Hematopoietic multipotent progenitor cell (in vitro differentiated cells): ENCODE measurements around the gene CAMK2N1. TPM values are rescaled to one million over a fixed set of nuclear protein-coding genes. Genes with fewer than 3 reads are reported as not detected.
A peak's percentile ranks its signal among the peaks of the same experiment; 100 is the strongest.
"Not testable (repeated sequence)": the region's sequence is repeated elsewhere in the genome, so short reads cannot be mapped to it uniquely, and the experiment has no call there.

Experiments
- DNase-seq, 3 donors: peaks; one replicate each; pipeline ENCODE4 v3.0.0-alpha.2; 2011 to 2015; ENCODE audit warnings: low read depth in 2 of 3, low spot score in 2 of 3
- total RNA-seq: library from RNA; depleted of rRNA; stranded (reverse); fragments of >200 nt; gene quantifications from one replicate; pipeline ENCODE4 v1.2.3, GENCODE V29; 2012

CAMK2N1 gene
- total RNA-seq, 1 donor, result not detected

DNA sequence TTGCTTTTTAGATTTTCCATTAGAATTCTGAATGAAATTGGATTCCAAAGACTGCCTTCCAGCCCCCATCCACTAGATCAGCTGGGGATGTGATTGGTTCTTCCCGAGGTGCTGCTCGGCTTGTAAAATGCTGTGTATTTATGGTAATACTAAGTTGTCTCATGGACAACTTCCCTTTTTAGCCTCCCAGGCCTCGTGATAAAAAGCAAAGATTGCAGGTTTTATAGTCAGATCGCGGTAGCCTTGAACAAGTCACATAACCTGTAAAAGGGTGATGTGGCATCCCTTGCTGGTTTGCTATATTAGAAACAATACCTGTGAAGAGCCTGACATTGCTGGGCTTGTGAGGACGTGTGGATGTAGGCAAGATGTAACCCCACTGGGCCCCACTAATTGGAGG lies 11.5 kb upstream of the CAMK2N1 start:
- no peak for DNase-seq

- DNase-seq, result not testable (repeated sequence)
Measured at GRCh38 chr1:20496725-20497383, 10.8 kb upstream of the CAMK2N1 start.

DNA sequence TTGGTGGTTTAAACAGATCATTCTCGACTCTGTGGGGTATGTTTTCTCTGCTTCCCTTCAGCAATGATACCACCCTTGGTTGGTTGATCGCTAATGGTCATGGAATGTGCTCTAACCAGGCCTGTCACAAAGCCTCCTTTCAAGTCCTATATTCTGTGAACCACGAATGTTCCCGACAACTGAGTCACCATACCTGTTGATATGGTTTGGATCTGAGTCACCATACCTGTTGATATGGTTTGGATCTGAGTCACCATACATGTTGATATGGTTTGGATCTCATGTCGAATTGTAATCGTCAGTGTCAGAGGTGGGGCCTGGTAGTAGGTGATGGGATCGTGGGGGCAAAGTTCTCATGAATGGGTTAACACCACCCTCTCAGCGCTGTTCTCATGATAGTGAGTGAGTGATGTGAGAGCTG lies 10.2 kb upstream of the CAMK2N1 start:
- no peak for DNase-seq

DNA sequence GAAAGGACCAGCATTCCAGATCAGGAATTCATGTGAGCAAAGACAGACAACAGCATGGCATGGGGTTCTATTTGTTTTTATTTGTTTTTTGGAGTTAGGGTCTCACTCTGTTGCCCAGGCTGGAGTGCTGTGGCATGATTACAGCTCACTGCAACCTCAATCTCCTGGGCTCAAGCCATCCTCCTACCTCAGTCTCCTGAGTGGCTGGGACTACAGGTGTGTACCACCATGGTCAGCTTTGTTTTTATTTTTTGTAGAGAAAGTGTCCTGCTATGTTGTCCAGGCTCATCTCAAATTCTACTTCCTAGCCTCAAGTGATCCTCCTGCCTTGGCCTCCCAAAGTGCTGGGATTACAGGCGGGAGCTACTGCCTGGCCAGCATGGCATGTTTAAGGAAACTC lies 9.7 kb upstream of the CAMK2N1 start:
- DNase-seq, result no peak

- DNase-seq, result no peak
Measured at GRCh38 chr1:20494609-20495311, 8.8 kb upstream of the CAMK2N1 start.

DNA sequence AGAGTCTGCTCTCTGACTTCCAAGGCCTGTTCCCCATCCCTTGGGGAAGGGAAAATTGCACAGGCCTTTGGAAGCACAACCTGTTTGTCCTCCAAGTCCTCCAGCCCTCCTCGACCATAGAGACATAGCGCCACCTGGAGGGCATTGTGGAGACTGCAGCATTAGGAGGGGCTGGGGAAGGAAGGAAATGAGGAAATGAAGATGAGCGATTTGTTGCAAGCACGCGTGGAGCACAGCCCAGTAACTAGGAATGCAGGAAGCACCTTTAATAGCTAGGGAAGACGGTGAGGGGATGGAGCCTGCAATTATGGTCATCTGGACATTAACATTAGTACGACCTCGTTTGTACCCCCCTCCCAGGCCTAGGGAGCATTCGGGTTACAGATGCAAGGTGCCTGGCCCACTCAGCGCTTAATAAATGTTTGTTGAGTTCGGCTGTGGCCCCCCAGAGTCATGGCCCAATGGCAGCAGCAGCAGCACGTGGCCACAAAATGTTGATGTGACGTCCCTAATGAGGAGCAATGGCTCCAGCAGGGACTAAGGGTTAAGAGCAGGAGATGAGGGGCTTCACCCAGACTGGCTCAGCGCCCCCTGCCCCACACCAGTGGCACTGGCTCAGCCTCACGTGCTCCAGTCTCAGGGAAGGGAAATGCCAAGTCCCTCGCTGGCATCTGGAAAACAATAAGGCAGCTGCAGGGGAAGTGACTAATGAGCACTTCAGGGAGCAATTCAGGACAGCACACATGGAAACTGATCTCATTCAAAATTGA lies 8.0 kb upstream of the CAMK2N1 start:
- peak; percentile 74 to 91 (median 76) for DNase-seq

GRCh38 chr1:20493309-20493708 lies 7.3 kb upstream of the CAMK2N1 start:
- DNase-seq, result no peak

- DNase-seq, result no peak
Measured at GRCh38 chr1:20492751-20493150, 6.7 kb upstream of the CAMK2N1 start.

DNA sequence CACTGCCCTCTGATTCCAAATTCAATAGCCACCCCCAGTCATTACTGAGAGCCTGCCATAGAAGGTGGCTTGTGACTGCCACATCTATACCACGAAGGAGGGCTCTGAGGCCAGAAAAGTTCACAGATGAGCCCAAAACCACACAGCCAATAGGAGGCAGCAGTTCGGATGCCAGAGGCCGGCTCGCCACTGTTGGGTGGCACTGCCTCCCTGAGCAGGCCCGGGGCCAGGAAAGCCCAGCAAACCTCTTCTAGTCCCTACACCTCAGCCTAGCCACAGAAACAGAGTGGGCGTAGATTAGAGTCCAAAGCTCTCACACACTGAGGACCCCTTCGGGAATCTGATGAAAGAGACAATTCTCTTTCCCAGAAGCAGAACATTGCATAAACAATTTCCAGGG lies 5.9 kb upstream of the CAMK2N1 start:
- DNase-seq, result no peak

GRCh38 chr1:20491178-20491577 lies 5.2 kb upstream of the CAMK2N1 start:
- DNase-seq, result no peak

- no peak for DNase-seq
Measured at GRCh38 chr1:20487236-20487590, 1.2 kb upstream of the CAMK2N1 start.

- no peak for DNase-seq
Measured at GRCh38 chr1:20486457-20487235, 636 bp upstream of the CAMK2N1 start.

DNA sequence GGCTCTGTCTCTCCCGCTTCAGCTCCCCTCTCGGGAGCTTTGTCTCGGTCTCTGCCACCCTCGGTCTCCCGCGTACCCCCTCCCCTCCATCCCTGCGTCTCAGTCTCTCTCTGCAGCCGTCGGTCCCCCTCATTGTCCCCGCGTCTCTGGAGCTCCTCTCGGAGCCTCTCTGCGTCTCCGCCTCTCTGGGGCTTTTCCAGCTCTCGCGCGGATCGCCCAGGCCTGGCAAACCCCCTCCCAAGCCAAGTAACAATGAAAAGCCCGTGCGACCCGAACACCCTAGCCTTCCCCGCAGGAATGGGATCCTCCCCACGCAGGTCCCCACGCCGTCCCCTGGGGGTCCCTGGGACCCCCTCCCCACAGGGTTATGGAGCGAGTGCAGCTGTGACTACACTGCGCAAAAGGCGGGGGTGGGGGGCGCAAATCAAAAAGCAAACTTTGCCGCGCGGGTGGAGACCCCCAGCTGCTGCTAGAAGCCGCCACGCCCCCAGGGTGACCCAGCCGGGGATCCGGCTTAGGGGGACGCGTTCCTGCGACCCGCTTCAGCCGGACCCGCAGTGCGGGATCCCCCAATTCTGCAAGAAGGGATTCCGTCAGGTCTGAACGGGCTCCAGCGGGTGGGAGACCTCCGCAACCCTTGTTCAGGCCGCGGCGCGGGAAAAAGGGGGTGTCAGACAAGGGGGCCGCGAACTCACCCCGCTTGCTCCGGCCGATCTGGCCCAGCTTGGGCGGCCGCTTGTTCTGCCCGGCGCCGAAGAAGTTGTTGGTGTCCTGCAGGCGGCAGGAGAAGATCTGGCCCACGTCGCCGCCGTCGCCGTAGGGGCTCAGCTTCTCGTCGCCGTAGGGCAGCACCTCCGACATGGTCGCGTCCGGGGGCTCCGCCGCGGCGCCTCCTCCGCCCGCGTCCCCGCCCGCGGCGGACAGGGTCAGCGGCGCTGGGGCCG lies 1.2 kb downstream of the CAMK2N1 start:
- no peak for DNase-seq

DNA sequence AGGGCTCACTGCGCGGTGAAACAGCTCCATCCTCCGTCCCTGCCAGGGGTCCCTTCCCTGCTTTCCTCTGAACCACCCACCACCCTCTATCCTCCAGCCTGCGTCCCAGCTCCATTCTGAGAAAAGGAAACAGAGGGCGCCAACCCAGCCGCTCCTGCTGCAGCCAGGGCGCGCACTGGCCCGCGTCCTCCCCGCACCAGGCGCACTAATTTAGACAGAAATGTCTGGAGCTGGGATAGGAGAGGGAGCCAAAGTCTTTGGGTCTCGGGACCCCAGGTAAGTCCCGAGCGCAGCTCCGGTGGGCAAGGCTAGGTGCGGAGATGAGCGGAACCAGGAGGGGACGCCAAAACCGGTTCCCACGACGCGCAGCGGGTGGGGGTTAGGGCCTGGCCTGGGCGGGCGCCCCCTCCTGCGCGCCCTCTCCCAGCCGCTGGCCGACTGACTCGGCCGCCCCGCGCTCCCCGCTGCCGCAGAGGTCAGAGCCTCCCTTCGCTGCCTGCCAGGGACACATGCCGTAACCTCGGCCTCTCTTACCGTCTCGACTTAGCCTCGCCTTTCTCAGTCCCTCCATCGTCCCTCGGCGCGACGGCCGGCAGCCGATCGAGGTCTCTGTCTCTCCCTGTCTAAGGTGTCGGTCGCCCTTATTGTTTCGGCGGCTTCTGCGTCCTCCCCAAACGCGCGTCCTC lies 2.0 kb downstream of the CAMK2N1 start:
- no peak for DNase-seq

GRCh38 chr1:20483098-20483832 lies 2.7 kb downstream of the CAMK2N1 start:
- DNase-seq, result no peak

DNA sequence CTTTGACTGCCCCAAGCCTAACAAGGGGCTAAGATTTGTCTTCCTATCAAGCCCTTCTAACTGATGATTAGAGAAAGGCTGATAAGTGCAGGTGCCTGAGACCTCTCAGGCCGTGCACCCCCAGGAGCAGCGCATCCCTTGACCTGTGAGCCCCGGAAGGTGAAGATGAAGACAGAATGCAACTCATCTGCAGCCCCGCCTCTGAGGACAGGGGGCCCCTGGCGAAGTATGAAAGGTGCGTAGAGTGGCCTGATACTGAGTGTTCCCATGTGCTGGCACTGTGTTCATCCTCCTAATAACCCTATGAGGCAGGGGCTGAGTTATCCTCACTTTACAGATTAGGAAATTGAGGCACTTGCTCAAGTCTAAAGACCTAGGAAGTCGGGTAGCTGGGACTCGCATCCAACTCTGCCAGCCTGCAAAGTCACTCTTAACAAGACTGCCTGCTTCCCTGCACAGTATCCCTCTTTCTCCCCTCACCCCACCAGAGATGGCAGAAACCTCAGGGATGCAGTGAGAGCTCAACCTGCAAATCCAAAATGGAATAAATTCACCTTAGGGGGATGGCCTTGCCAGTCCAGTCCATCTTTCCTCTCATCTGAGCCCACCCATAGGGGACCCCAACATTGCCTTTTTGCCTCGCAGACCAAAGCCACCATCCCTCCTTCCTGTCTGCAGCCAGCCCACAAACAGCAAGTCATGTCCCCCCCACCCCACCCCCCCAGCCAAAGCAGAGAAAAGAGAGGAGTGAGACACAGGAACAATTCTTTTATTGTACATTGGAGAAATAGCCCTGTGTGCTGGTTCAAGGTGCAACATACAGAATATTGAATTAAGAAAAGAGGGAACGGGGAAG lies 4.1 kb downstream of the CAMK2N1 start:
- DNase-seq, result no peak

GRCh38 chr1:20480951-20481617 lies 4.9 kb downstream of the CAMK2N1 start:
- no peak for DNase-seq
